IPS DF 19.7 (cell line): Measurements from ENCODE around the gene EPS8.

Source experiments
- DNase-seq: peaks from one replicate; pipeline ENCODE4 v3.0.0-alpha.2; 2013; ENCODE audit warnings: low read depth, low spot score

EPS8 gene

DNA sequence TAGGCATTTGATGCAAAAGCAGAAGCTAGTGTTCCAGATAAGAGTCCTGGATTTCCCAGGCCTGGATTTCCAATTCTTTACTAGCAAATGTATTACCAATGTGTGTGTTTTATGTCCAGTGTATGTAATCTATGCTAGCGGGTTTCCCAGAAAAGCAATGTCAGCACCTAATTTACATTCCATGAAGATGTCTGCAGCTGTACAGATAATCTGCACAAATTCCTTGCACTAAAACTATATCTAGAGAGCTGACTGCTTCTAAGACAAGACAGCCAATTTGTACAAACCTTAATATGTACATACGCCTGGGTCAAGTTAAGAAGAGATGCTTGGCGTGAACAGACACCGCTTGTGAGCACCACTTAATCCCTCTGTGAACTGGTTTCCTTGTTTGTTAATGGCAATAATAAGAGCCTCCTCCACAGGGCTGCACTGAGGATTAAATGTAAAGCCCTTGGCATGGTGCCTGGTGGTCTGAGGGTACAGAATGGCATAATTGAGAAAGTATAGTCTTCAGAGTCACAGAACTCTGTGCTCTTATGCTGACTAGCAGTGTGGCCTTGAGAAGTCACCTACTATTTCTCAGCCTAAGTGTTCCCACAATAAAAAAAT is 185.6 kb downstream of the EPS8 start:
- DNase-seq: no peak

- no peak for DNase-seq
Observed at GRCh38 chr12:15602051-15602672, 187.0 kb downstream of the EPS8 start.

DNA sequence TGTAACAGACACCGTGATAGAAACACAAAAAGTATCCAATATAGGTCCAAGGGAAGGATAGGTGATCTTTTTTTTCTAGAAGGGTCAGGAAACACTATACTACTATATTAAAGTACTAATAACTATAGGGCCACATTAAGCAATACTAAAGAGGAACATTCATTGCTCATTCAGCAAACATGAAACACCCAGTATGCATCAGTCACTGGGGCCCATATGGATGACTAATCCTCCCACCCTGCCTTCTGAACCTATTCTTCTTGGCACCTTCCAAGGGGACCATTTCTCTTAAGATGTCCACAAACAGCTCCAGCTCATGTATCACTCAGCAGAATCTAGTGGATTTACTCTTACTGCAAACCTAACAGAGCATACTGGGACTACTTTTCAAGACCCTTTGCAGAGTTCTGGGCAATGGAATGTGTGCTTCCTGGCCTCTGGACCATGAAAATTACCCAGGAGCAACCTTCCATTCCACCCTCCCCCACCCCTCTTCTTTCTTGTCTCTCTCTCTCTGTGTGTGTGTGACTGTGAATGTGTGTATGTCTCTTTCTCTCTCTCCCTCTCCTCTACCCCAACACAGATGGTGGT is 187.9 kb downstream of the EPS8 start:
- DNase-seq: no peak

GRCh38 chr12:15600223-15600935 is 188.8 kb downstream of the EPS8 start:
- DNase-seq: no peak

DNA sequence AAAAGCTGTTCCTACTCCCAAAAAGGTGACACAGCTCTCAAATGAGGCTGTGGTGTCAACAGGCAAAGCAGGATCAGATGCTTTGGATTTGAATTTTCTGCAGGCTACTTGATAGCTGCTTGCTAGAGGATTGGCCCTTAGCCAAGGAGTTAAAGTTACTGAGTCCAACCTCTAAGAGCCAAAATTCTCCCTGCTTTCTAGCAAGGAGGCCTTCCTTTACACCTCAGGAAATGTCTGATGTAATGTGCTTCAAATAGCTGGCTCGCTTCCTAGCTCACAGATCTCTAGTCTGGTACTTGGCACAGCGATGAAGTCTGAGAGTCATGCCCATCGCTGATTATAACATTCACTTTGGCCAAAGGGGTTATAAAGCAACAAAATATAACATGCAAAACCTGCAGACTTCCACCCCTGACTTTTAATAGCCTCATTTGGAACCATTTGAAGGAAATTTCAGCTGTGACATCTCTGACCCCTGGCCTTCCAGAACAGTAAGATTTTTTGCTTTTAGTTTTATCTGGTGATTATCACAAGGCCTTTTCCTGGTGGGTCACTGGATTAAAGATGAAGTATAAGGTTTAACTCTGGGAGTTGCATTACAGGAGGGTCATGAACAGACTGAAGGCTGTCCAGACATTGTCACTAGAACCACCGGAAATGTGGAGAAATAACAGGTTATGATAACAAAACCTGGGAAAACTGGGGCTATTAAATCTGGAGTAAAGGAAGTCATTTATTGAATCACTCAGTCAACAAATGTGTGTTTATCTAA is 189.7 kb downstream of the EPS8 start:
- DNase-seq: no peak

- DNase-seq: no peak
Observed at GRCh38 chr12:15597125-15597830, 191.9 kb downstream of the EPS8 start.

- no peak for DNase-seq
Observed at GRCh38 chr12:15596174-15596573, 193.0 kb downstream of the EPS8 start.

GRCh38 chr12:15592934-15593333 is 196.3 kb downstream of the EPS8 start:
- no peak for DNase-seq

- DNase-seq: no peak
Observed at GRCh38 chr12:15591811-15592210, 197.4 kb downstream of the EPS8 start.

- DNase-seq: no peak
Observed at GRCh38 chr12:15590180-15590826, 198.9 kb downstream of the EPS8 start.

- no peak for DNase-seq
Observed at GRCh38 chr12:15589328-15590032, 199.7 kb downstream of the EPS8 start.

- no peak for DNase-seq
Observed at GRCh38 chr12:15584366-15585041, 204.7 kb downstream of the EPS8 start.

GRCh38 chr12:15583804-15584203 is 205.4 kb downstream of the EPS8 start:
- DNase-seq: no peak

GRCh38 chr12:15581006-15581405 is 208.2 kb downstream of the EPS8 start:
- DNase-seq: no peak

GRCh38 chr12:15580431-15580830 is 208.8 kb downstream of the EPS8 start:
- no peak for DNase-seq

GRCh38 chr12:15575671-15576541 is 213.3 kb downstream of the EPS8 start:
- DNase-seq: no peak

- no peak for DNase-seq
Observed at GRCh38 chr12:15574353-15574752, 214.8 kb downstream of the EPS8 start.
